ENCODE data around the gene DISP2.

The DISP2 gene

DNA sequence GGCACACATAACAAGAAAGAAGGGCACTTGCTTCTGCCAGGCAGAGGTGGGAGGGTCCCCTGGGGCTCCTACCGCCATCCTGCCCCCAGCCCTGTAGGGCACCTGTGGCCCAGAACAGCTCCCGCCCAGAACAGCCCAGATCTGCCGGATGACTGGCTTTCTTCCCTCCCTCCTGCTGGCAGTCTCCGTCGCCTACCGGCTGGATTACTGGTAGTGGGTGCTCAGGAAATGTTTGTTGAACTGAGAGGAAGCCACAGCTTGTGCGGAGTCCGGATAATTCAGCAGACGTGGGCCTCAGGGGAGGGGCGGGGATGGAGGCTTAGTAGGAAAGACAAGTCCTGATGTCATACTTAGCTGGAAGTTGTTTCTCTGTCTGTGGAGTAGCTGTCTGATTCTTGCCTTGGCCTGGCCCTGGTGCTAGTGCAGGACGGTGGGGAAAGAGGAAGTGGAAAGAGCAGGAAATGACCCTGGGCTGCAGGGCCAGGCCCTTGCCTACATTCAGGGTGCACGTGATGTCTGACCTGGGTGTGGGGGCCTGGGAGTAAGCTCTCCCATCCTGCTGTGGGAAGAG, 24.0 kb upstream of the DISP2 start:
- Mint-ChIP-seq H3K4me1 (peaks cover 48% of the 10 kb centered on the region), H3K27me3 (ENCODE audit: low read depth, poor library complexity) (peaks cover 8% of the 10 kb centered on the region), H3K27ac (no peak overlapping the region), H3K36me3 (ENCODE audit: low read depth) (no peaks in the 10 kb centered on the region), H3K9me3 (no peaks in the 10 kb centered on the region), H3K4me3 (no peak overlapping the region)
- no peak for DNase-seq
- TF ChIP-seq, protein P1, sequence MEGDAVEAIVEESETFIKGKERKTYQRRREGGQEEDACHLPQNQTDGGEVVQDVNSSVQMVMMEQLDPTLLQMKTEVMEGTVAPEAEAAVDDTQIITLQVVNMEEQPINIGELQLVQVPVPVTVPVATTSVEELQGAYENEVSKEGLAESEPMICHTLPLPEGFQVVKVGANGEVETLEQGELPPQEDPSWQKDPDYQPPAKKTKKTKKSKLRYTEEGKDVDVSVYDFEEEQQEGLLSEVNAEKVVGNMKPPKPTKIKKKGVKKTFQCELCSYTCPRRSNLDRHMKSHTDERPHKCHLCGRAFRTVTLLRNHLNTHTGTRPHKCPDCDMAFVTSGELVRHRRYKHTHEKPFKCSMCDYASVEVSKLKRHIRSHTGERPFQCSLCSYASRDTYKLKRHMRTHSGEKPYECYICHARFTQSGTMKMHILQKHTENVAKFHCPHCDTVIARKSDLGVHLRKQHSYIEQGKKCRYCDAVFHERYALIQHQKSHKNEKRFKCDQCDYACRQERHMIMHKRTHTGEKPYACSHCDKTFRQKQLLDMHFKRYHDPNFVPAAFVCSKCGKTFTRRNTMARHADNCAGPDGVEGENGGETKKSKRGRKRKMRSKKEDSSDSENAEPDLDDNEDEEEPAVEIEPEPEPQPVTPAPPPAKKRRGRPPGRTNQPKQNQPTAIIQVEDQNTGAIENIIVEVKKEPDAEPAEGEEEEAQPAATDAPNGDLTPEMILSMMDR (IDR thresholded peaks at IDR 0.05): no peak

DNA sequence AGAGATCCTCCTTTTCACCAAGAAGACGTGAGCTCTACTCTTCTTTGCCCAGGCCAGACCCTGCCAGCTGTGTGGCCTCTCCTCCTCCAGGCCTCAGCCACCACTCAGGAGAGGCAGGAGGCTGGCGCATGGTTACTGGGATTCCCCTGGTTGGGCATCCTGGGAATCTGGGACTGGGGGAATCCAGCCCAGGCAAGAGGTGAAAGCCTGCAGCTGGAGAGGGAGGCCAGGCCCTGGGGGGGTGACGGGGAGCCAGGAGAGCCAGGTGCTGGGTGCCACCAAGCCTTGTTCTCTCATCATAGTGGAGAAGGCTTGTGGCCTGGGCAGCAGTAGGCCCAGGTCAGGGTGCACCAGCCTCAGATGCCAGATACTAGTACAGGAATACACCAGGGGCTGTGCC, 23.5 kb upstream of the DISP2 start:
- H3K9me3 Mint-ChIP-seq: no peaks in the 10 kb centered on the region
- no peak overlapping the region for H3K4me3 Mint-ChIP-seq
- no peak for DNase-seq
- TF ChIP-seq, protein P1 (IDR thresholded peaks at IDR 0.05): no peak
- peaks cover 10% of the 10 kb centered on the region for H3K27me3 Mint-ChIP-seq (ENCODE audit: low read depth, poor library complexity)
- no peak overlapping the region for H3K27ac Mint-ChIP-seq
- no peaks in the 10 kb centered on the region for H3K36me3 Mint-ChIP-seq (ENCODE audit: low read depth)
- H3K4me1 Mint-ChIP-seq: peaks cover 46% of the 10 kb centered on the region

DNA sequence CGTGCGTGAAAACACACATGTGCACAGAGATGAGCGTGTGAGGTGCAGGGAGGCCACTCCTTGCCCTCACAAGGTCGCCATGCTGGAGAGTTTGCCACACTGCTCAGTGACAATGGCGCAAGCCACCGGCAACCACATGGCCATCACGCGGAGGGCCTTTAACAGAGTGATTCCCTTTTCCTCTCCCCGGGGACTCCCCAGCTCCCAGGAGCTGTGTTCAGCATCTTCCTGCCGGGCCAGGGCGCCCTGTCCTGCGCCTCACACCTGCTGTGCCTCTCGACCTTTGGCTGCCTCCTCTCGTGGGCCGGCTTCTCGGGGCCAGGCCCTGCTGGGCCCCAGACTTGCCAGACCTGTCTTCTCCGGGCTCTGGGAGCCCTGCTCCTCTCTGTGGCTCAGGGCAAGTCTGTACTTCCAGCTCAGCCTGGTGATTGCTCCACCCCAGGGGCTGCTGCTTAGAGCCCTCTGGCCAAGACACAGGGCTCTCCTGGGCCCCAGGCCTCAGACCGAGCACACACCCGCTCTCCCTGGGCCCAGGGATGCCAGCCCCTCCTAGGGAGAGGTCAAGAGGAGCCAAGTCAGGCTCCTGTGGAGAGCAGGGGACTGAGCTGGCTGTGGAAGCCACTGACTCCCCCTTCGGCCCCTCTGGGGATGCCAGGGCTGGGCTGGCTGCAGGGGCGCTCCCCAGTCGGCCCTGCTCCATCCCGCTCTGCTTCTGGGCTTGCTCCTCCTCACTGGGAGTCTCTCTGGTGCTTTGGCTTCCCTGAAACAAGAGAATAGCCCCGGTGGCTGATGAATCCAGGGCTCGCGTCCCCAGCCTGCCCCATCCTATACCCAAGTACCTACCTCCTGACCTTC, 22.9 kb upstream of the DISP2 start:
- H3K27ac Mint-ChIP-seq: no peak overlapping the region
- H3K4me3 Mint-ChIP-seq: no peak overlapping the region
- H3K27me3 Mint-ChIP-seq (ENCODE audit: low read depth, poor library complexity): peaks cover 13% of the 10 kb centered on the region
- H3K9me3 Mint-ChIP-seq: no peaks in the 10 kb centered on the region
- DNase-seq: no peak
- peaks cover 49% of the 10 kb centered on the region for H3K4me1 Mint-ChIP-seq
- no peaks in the 10 kb centered on the region for H3K36me3 Mint-ChIP-seq (ENCODE audit: low read depth)
- TF ChIP-seq, protein P1 (IDR thresholded peaks at IDR 0.05): no peak

DNA sequence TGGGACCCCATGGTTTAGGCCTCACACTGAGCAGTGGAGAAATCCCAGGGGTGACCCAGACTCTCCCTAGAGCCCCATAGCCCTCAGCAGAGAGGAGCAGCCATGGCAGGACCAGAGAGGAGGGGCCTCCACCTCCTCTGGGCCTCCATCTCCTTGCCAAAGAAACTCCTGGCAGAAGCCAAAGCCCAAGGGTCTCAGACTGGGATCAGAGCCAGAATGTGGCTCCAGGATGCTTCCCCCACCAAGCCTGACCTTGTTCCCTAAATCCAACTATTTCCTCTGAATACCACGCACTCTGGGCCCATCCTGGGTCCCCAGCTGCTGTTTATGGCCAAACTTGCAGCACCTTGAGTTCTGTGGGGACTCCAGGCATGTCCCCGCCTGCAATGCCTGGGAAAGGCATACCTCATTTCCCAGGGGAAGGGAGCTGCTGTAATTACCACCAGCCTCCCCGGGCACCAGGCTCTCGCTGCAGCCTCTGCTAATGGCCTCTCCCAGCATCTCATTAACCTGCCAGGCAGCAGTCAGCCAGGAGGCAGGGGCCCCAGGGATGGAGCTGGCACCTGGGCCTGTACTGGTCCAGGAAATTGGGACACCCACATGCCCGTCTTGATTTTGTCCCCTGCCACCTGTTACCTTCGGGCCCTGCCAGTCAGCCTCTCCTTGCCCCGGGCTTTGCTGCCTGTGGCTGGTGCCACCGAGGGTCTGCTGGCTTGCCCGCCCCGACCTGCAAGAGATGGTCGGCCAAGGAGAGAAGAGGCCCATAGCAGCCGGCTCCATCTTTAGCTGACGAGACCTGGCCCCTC, 21.9 kb upstream of the DISP2 start:
- Mint-ChIP-seq H3K27ac (no peak overlapping the region), H3K36me3 (ENCODE audit: low read depth) (no peaks in the 10 kb centered on the region), H3K4me1 (peaks cover 51% of the 10 kb centered on the region), H3K4me3 (no peak overlapping the region), H3K9me3 (no peaks in the 10 kb centered on the region), H3K27me3 (ENCODE audit: low read depth, poor library complexity) (peaks cover 13% of the 10 kb centered on the region)
- TF ChIP-seq, protein P1 (IDR thresholded peaks at IDR 0.05): no peak
- no peak for DNase-seq

DNA sequence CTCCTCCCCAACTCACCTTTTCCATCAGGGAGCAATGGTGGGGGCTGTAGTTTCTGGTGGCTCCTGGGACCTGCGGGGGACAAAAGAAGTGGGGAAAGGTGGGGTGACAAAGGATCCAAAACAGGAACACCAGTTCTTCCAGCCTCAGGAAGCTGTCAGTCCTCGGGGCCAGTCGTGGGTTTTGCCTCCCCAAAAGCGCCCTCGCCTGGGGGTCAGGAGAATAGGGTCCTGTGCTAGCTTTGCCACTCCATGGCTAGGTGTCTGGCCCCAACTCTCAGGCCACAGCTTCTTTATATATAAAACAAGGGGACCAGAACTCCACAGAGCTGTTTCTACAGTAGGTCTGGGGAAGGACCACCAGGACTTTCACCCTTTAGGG, 21.3 kb upstream of the DISP2 start:
- Mint-ChIP-seq H3K4me1 (peaks cover 54% of the 10 kb centered on the region), H3K27me3 (ENCODE audit: low read depth, poor library complexity) (peaks cover 14% of the 10 kb centered on the region), H3K4me3 (no peak overlapping the region), H3K27ac (no peak overlapping the region), H3K36me3 (ENCODE audit: low read depth) (no peaks in the 10 kb centered on the region), H3K9me3 (no peaks in the 10 kb centered on the region)
- DNase-seq: peak; percentile 35
- TF ChIP-seq, protein P1 (IDR thresholded peaks at IDR 0.05): no peak

All from nephron progenitor cell (in vitro differentiated cells).